Activated B cell treated with CpG ODN at 0.5 μM for 24 hours (primary cell): ENCODE data around the gene FRMD3. TPM values are rescaled to one million over a fixed set of nuclear protein-coding genes. Genes with fewer than 3 reads are reported as not detected.

Experiments
- ATAC-seq: fragments of 200-7000 bp; cut with Tn5 transposase; one replicate; pipeline ENCODE4 v1.10.0; 2021; ENCODE audit warnings: low read depth, mild to moderate bottlenecking, moderate library complexity
- CTCF ChIA-PET: fragments of 350-600 bp; sonication (Branson Sonifier 250); formaldehyde crosslinking; loops from one replicate; lab custom pipeline; 2021; ENCODE audit warnings: antibody characterized with exemption; lab: Charles Lee
- POLR2A ChIA-PET: fragments of 350-600 bp; sonication (Branson Sonifier 250); formaldehyde crosslinking; loops from one replicate; lab custom pipeline; 2021; ENCODE audit warnings: antibody characterized with exemption; lab: Charles Lee
- DNase-seq: peaks from one replicate; pipeline ENCODE4 v3.0.0; 2022
- H3K27ac Mint-ChIP-seq: one replicate; pipeline ENCODE4 v1.8.0; 2020; ENCODE audit warnings: mixed read lengths
- H3K27me3 Mint-ChIP-seq: one replicate; pipeline ENCODE4 v1.8.0; 2021; ENCODE audit warnings: mixed read lengths
- H3K36me3 Mint-ChIP-seq: one replicate; pipeline ENCODE4 v1.8.0; 2021; ENCODE audit warnings: low read depth, mixed read lengths
- H3K4me1 Mint-ChIP-seq: one replicate; pipeline ENCODE4 v1.8.0; 2021; ENCODE audit warnings: mixed read lengths
- H3K4me3 Mint-ChIP-seq: one replicate; pipeline ENCODE4 v1.8.0; 2020; ENCODE audit warnings: mild to moderate bottlenecking, mixed read lengths
- H3K9me3 Mint-ChIP-seq: one replicate; pipeline ENCODE4 v1.8.0; 2020; ENCODE audit warnings: mixed read lengths
- intact Hi-C: fragments of 100-400 bp; cut with micrococcal nuclease; formaldehyde crosslinking; loops from one replicate; pipeline ENCODE4 v1.15.1; 2024
- total RNA-seq: library from RNA; stranded (reverse); gene quantifications from 2 replicates; pipeline ENCODE4 v1.2.3, GENCODE V29; 2022
- TF ChIP-seq, protein P1 (sequence below): fragments of 200-600 bp; IDR thresholded peaks from one replicate; pipeline ENCODE4 v1.8.0; 2022; ENCODE audit warnings: antibody characterized with exemption, mild to moderate bottlenecking

Gene FRMD3
- total RNA-seq, 1 donor from 2014 or later = 0.91 TPM

- H3K27me3 Mint-ChIP-seq = peaks cover 2% of the 10 kb centered on the region
These were observed 132.4 kb downstream of the FRMD3 start for GRCh38 chr9:83405759-83406158.

GRCh38 chr9:83403527-83404238 lies 134.5 kb downstream of the FRMD3 start:
- POLR2A ChIA-PET = no interaction called here

More at GRCh38 chr9:83405759-83406158, 132.4 kb downstream of the FRMD3 start:
- H3K9me3 Mint-ChIP-seq = no peaks in the 10 kb centered on the region
- TF ChIP-seq, protein P1, sequence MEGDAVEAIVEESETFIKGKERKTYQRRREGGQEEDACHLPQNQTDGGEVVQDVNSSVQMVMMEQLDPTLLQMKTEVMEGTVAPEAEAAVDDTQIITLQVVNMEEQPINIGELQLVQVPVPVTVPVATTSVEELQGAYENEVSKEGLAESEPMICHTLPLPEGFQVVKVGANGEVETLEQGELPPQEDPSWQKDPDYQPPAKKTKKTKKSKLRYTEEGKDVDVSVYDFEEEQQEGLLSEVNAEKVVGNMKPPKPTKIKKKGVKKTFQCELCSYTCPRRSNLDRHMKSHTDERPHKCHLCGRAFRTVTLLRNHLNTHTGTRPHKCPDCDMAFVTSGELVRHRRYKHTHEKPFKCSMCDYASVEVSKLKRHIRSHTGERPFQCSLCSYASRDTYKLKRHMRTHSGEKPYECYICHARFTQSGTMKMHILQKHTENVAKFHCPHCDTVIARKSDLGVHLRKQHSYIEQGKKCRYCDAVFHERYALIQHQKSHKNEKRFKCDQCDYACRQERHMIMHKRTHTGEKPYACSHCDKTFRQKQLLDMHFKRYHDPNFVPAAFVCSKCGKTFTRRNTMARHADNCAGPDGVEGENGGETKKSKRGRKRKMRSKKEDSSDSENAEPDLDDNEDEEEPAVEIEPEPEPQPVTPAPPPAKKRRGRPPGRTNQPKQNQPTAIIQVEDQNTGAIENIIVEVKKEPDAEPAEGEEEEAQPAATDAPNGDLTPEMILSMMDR = no peak
- no peak for ATAC-seq
- ChIA-PET POLR2A (no interaction called here), CTCF (no interaction called here)
- no peak overlapping the region for H3K4me3 Mint-ChIP-seq
- H3K36me3 Mint-ChIP-seq = no peaks in the 10 kb centered on the region
- no peaks in the 10 kb centered on the region for H3K4me1 Mint-ChIP-seq
- intact Hi-C loops = no loop called here
- no peak for DNase-seq
- no peak overlapping the region for H3K27ac Mint-ChIP-seq

GRCh38 chr9:83401328-83401900 lies 136.8 kb downstream of the FRMD3 start:
- DNase-seq (no peak), ATAC-seq (no peak)
- Mint-ChIP-seq H3K9me3 (no peaks in the 10 kb centered on the region), H3K36me3 (no peaks in the 10 kb centered on the region), H3K27ac (no peak overlapping the region), H3K4me1 (no peaks in the 10 kb centered on the region), H3K27me3 (peaks cover 2% of the 10 kb centered on the region), H3K4me3 (no peak overlapping the region)
- intact Hi-C loops = no loop called here
- ChIA-PET CTCF (no interaction called here), POLR2A (no interaction called here)
- TF ChIP-seq, protein P1 = no peak

More at GRCh38 chr9:83403527-83404238, 134.5 kb downstream of the FRMD3 start:
- ATAC-seq (no peak), DNase-seq (no peak)
- Mint-ChIP-seq H3K27me3 (peaks cover 2% of the 10 kb centered on the region), H3K4me1 (no peaks in the 10 kb centered on the region), H3K27ac (no peak overlapping the region), H3K9me3 (no peaks in the 10 kb centered on the region), H3K36me3 (no peaks in the 10 kb centered on the region), H3K4me3 (no peak overlapping the region)
- TF ChIP-seq, protein P1 = no peak
- intact Hi-C loops = no loop called here
- CTCF ChIA-PET = no interaction called here

DNA sequence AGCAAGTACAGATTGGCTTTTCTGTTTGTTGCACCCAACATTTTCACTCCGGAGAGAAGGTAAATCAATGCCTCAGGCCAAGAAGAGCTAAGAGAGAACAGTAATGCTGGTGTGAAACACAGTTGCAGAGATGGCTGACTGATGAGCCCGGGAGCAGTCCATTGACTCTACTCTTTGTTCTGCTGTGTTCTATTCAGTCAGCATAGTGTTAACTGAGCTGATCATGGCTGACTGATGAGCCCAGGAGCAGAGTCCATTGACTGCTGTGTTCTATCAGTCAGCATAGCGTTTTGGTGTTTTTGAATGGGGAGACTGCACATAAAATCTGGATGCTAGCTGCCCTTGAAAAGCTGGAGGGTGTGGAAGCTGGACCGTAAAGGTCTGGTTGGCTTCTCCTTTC lies 141.4 kb downstream of the FRMD3 start:
- intact Hi-C loops = no loop called here

DNA sequence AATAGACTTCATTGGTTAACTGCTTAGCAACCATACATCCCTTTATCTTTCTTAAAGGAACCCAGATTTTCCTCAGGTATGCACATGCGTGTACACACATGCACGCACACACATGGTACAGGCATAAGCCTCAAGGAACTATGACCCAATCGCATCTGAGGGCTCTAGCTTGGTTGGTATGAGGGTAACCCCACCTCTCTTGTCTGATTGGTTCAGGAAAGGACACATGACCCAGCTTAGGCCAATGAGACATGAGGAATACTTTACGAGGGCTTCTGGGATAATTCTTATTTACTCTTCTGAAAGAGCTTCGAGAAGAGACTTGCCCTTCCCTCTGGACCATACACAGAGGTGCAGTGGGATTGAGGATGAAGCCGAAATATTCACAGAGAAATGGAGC lies 141.9 kb downstream of the FRMD3 start:
- intact Hi-C loops = no loop called here
- TF ChIP-seq, protein P1 = no peak
- H3K9me3 Mint-ChIP-seq = no peaks in the 10 kb centered on the region
- H3K36me3 Mint-ChIP-seq = no peaks in the 10 kb centered on the region
- ATAC-seq (no peak), DNase-seq (no peak)
- no peaks in the 10 kb centered on the region for H3K4me1 Mint-ChIP-seq
- ChIA-PET CTCF (no interaction called here), POLR2A (no interaction called here)
- H3K27me3 Mint-ChIP-seq = peaks cover 2% of the 10 kb centered on the region
- no peak overlapping the region for H3K27ac Mint-ChIP-seq
- no peak overlapping the region for H3K4me3 Mint-ChIP-seq

More for the DNA sequence above, 141.4 kb downstream of the FRMD3 start:
- ATAC-seq (no peak), DNase-seq (no peak)
- no peaks in the 10 kb centered on the region for H3K9me3 Mint-ChIP-seq
- POLR2A ChIA-PET = no interaction called here
- H3K27ac Mint-ChIP-seq = no peak overlapping the region
- CTCF ChIA-PET = no interaction called here
- H3K36me3 Mint-ChIP-seq = no peaks in the 10 kb centered on the region
- TF ChIP-seq, protein P1 = no peak
- H3K4me3 Mint-ChIP-seq = no peak overlapping the region
- no peaks in the 10 kb centered on the region for H3K4me1 Mint-ChIP-seq
- peaks cover 2% of the 10 kb centered on the region for H3K27me3 Mint-ChIP-seq
